ENCODE measurements around the gene SLC35C1. TPM values are rescaled to one million over a fixed set of nuclear protein-coding genes. Genes with fewer than 3 reads are reported as not detected.

The SLC35C1 gene
- total and polyA plus RNA-seq, 2 donors from 2014 or later, result 5.7 to 20.6 TPM

GRCh38 chr11:45771566-45772448, 33.1 kb upstream of the SLC35C1 start:
- H3K27me3 ChIP-seq (ENCODE audit: control insufficient read depth, insufficient read depth, low read length), result no peaks in the 10 kb centered on the region
- H3K9me3 ChIP-seq (ENCODE audit: control insufficient read depth in 2 of 3, insufficient read depth in 1 of 3, low read length in 3 of 3), result no peaks in the 10 kb centered on the region
- FAIRE-seq, result no peak
- peak; percentile 88 to 94 (median 88) for DNase-seq
- peaks cover 0 to 6% (median 0%) of the 10 kb centered on the region in 3 donors for H3K4me1 ChIP-seq (ENCODE audit: control insufficient read depth in 2 of 3, insufficient read depth in 2 of 3, low read depth in 1 of 3, low read length in 3 of 3)
- no peaks in the 10 kb centered on the region for H3K36me3 ChIP-seq (ENCODE audit: control insufficient read depth in 2 of 3, insufficient read depth in 3 of 3, low read length in 3 of 3)
- H3K9ac ChIP-seq (ENCODE audit: low read length in 3 of 3), result peak overlapping the region; percentile 20 to 82 (median 21)
- intact Hi-C loops (cut with DNase I), result loop anchor here (10.0 kb wide), 1 partner anchor 397 kb away; no protein-coding TSS in a partner anchor
- H3K4me3 ChIP-seq (ENCODE audit: low read length in 3 of 3), result peak overlapping the region; percentile 51 to 91 (median 76)
- H3K27ac ChIP-seq (ENCODE audit: low read depth in 2 of 2, low read length in 2 of 2), result peak overlapping the region; percentile 41 to 48
- TF ChIP-seq CTCF (IDR thresholded peaks at IDR 0.05; ENCODE audit: borderline replicate concordance, extremely low read depth, insufficient read depth), result peak; percentile 91

GRCh38 chr11:45772449-45772774, 32.5 kb upstream of the SLC35C1 start:
- no peak overlapping the region for H3K4me3 ChIP-seq (ENCODE audit: low read length in 3 of 3)
- DNase-seq, result no peak
- H3K27ac ChIP-seq (ENCODE audit: low read depth in 2 of 2, low read length in 2 of 2), result no peak overlapping the region
- intact Hi-C loops (cut with DNase I), result loop anchor here (10.0 kb wide), 1 partner anchor 398 kb away; no protein-coding TSS in a partner anchor
- no peak for FAIRE-seq
- no peaks in the 10 kb centered on the region for H3K36me3 ChIP-seq (ENCODE audit: control insufficient read depth in 2 of 3, insufficient read depth in 3 of 3, low read length in 3 of 3)
- H3K9me3 ChIP-seq (ENCODE audit: control insufficient read depth in 2 of 3, insufficient read depth in 1 of 3, low read length in 3 of 3), result no peaks in the 10 kb centered on the region
- no peak overlapping the region for H3K9ac ChIP-seq (ENCODE audit: low read length in 3 of 3)
- TF ChIP-seq CTCF (IDR thresholded peaks at IDR 0.05; ENCODE audit: borderline replicate concordance, extremely low read depth, insufficient read depth), result no peak
- no peaks in the 10 kb centered on the region for H3K27me3 ChIP-seq (ENCODE audit: control insufficient read depth, insufficient read depth, low read length)
- peaks cover 0 to 6% (median 0%) of the 10 kb centered on the region in 3 donors for H3K4me1 ChIP-seq (ENCODE audit: control insufficient read depth in 2 of 3, insufficient read depth in 2 of 3, low read depth in 1 of 3, low read length in 3 of 3)

DNA sequence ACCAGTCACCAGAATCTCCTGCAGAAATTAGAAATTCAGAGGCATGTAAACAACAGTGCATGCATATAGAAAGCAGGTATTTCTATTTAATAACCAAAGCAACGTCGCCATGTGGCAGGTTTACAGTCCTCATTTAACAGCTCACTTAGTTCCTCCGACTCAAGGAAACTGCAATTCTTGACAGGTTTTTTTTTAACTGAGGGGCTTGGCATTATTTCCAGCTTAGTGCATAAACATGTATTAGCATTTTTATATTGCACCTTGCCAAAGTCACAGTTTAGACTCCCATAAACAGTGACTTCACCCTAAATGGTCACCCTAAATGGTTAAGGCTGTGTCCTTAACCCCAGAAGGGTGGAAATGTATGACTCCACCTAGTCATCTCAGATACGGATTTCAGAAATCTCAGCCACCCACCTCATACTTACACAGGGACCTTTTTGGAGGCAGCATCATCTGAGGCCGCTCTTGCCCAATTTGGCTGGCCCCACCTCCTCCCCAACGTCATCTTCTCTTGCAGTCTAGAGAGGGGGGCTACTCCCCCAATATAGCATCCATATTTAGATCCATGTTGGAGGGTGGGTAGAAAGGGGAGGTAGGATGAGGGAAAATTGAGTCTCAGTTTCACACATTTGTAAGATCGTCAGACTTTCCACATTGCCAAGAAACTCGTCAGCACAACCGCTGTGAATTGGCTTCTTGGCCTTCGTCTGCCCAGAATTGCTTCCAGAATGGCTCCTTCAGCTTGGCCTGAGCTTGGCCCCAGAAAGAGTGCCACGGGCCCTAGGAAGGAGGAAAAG, 31.8 kb upstream of the SLC35C1 start:
- Histone ChIP-seq H3K4me1 (ENCODE audit: control insufficient read depth in 2 of 3, insufficient read depth in 2 of 3, low read depth in 1 of 3, low read length in 3 of 3) (peaks cover 0 to 6% (median 0%) of the 10 kb centered on the region in 3 donors), H3K36me3 (ENCODE audit: control insufficient read depth in 2 of 3, insufficient read depth in 3 of 3, low read length in 3 of 3) (no peaks in the 10 kb centered on the region), H3K4me3 (ENCODE audit: low read length in 3 of 3) (no peak overlapping the region), H3K27ac (ENCODE audit: low read depth in 2 of 2, low read length in 2 of 2) (no peak overlapping the region), H3K9ac (ENCODE audit: low read length in 3 of 3) (no peak overlapping the region), H3K9me3 (ENCODE audit: control insufficient read depth in 2 of 3, insufficient read depth in 1 of 3, low read length in 3 of 3) (no peaks in the 10 kb centered on the region), H3K27me3 (ENCODE audit: control insufficient read depth, insufficient read depth, low read length) (no peaks in the 10 kb centered on the region)
- intact Hi-C loops (cut with DNase I), result loop anchor here (10.0 kb wide), 1 partner anchor 398 kb away; no protein-coding TSS in a partner anchor
- no peak for TF ChIP-seq CTCF (IDR thresholded peaks at IDR 0.05; ENCODE audit: borderline replicate concordance, extremely low read depth, insufficient read depth)
- no peak for DNase-seq
- FAIRE-seq, result no peak
